ENCODE results near the gene HSPA12A. TPM values are rescaled to one million over a fixed set of nuclear protein-coding genes. Genes with fewer than 3 reads are reported as not detected.

HSPA12A gene
- total and polyA plus RNA-seq, 7 donors = 1.4 to 17.4 (median 12.3) TPM

GRCh38 chr10:116692225-116692624 is 50.1 kb downstream of the HSPA12A start:
- WGBS, 2 donors = 89 to 92% methylated on average over 8 of the region's 8 CpGs

DNA sequence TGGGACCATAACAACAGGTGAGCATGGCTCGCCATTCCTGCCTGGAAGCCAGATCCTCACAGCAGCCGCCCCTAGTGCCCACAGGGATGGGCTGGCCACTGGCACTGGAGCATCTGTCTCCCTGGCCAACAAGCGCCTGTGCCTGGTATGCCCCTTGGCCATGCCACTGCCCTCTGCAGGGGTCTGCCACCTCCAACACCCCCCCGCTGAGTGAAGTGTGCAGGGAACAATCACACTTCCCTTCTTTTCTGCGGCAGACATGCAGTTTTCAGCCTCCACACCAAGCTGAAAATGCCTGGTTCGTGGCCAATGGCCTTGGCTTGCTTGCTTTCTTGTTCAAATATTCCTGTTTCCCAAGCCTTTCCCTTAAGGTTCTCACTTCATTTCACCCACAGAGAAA is 50.7 kb downstream of the HSPA12A start:
- WGBS, 2 donors = 72 to 81% methylated on average over 6 of the region's 6 CpGs
- DNase-seq = peak; percentile 72
- H3K27me3 ChIP-seq = no peaks in the 10 kb centered on the region
- H3K4me3 ChIP-seq = no peak overlapping the region
- H3K27ac ChIP-seq = peak overlapping the region; percentile 1 to 50 (median 48)
- peaks cover 0 to 48% (median 22%) of the 10 kb centered on the region in 4 donors for H3K4me1 ChIP-seq
- TF ChIP-seq POLR2AphosphoS5 (IDR thresholded peaks at IDR 0.05) (no peak), POLR2A (IDR thresholded peaks at IDR 0.05) (no peak), EP300 (IDR thresholded peaks at IDR 0.05) (no peak)
- TF ChIP-seq, protein P1, sequence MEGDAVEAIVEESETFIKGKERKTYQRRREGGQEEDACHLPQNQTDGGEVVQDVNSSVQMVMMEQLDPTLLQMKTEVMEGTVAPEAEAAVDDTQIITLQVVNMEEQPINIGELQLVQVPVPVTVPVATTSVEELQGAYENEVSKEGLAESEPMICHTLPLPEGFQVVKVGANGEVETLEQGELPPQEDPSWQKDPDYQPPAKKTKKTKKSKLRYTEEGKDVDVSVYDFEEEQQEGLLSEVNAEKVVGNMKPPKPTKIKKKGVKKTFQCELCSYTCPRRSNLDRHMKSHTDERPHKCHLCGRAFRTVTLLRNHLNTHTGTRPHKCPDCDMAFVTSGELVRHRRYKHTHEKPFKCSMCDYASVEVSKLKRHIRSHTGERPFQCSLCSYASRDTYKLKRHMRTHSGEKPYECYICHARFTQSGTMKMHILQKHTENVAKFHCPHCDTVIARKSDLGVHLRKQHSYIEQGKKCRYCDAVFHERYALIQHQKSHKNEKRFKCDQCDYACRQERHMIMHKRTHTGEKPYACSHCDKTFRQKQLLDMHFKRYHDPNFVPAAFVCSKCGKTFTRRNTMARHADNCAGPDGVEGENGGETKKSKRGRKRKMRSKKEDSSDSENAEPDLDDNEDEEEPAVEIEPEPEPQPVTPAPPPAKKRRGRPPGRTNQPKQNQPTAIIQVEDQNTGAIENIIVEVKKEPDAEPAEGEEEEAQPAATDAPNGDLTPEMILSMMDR (IDR thresholded peaks at IDR 0.05) = no peak
- peaks cover 0 to 12% (median 0%) of the 10 kb centered on the region in 4 donors for H3K36me3 ChIP-seq
- intact Hi-C loops (cut with DNase I) = loop anchor here (2.0 kb wide), 1 partner anchor 49 kb away; no protein-coding TSS in a partner anchor
- no peaks in the 10 kb centered on the region for H3K9me3 ChIP-seq

More at GRCh38 chr10:116692225-116692624, 50.1 kb downstream of the HSPA12A start:
- Histone ChIP-seq H3K4me3 (no peak overlapping the region), H3K4me1 (peaks cover 0 to 47% (median 22%) of the 10 kb centered on the region in 4 donors), H3K9me3 (no peaks in the 10 kb centered on the region), H3K27ac (peak overlapping the region in 3 of 4 donors; percentile 48 to 50 (median 49)), H3K27me3 (no peaks in the 10 kb centered on the region), H3K36me3 (peaks cover 0 to 12% (median 0%) of the 10 kb centered on the region in 4 donors)
- DNase-seq = peak; percentile 65
- TF ChIP-seq POLR2A (IDR thresholded peaks at IDR 0.05) (no peak), POLR2AphosphoS5 (IDR thresholded peaks at IDR 0.05) (no peak), EP300 (IDR thresholded peaks at IDR 0.05) (no peak)
- TF ChIP-seq, protein P1 (IDR thresholded peaks at IDR 0.05) = no peak
- intact Hi-C loops (cut with DNase I) = loop anchor here (2.0 kb wide), 1 partner anchor 49 kb away; no protein-coding TSS in a partner anchor

DNA sequence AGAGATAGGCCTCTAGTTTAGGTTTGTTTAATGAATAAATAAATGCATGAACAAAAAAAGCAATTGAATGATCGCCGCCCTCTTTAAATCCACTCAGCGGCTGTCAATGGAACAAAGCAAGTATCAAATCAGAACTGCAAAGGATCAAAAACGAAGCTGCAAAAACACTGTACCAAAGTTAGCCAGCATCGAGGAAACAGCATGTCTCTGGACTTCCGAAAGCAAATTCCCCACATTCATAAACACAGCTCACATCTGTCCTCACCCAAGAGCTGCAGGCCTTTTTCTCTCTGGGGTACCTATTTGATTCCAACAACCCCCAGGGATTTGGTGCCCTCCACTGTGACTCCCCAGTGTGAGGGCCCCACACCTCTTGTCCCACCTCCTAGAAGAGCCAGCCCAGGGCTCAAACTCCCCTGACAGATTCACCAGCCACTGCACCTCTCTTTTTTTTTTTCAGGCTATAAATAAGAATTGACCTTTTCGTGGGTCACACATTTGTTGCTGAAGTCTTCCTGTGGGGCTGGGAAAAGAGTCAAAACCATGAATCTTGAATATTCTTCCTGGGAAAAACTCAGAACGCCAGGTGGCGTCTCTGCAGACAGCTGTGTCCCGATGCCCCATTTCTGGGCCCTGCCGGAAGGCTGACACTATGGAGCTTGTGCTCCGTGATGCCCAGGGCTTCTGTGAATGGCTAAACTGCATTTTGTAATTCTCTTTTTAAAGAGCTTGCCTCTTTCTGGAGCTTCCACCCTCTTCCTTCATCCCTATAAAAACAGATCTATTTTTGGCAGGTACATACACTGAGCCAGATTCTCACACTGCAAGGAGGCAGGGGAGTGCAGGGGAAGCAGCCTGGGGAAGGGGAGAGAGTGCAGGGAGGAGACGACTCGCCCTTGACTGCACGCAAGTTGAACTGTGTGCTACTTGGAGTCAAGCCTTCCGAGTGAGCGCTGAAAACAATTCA is 51.7 kb downstream of the HSPA12A start:
- H3K27ac ChIP-seq = peak overlapping the region in 3 of 4 donors; percentile 1 to 50 (median 48)
- DNase-seq = peak; percentile 70
- 65 to 77% methylated on average over 17 of the region's 17 CpGs for WGBS, 2 donors
- intact Hi-C loops (cut with DNase I) = no loop called here
- H3K36me3 ChIP-seq = peaks cover 0 to 12% (median 0%) of the 10 kb centered on the region in 4 donors
- no peak for TF ChIP-seq POLR2A (IDR thresholded peaks at IDR 0.05)
- TF ChIP-seq EP300 (IDR thresholded peaks at IDR 0.05) = no peak
- TF ChIP-seq, protein P1 (IDR thresholded peaks at IDR 0.05) = peak in 1 of 4 experiments; percentile 21
- TF ChIP-seq POLR2AphosphoS5 (IDR thresholded peaks at IDR 0.05) = no peak
- H3K4me1 ChIP-seq = peaks cover 0 to 48% (median 22%) of the 10 kb centered on the region in 4 donors
- H3K9me3 ChIP-seq = no peaks in the 10 kb centered on the region
- no peak overlapping the region for H3K4me3 ChIP-seq
- no peaks in the 10 kb centered on the region for H3K27me3 ChIP-seq

DNA sequence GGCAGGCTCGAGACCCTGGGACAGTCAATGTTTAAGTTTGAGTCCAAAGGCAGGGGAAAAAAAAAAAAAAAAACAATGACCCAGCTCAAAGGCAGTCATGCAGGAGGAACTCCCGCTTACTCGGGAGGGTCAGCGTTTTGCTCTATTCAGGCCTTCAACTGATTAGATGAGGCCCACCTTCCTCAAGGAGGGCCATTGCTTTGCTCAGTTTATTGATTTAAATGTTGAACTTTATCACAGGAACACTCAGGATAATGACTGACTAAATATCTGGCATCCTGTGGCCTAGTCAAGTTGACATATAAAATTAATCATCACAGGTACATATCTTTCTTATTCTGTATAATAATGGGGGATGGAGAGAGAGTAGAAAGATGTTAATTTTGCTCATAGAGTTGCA is 52.6 kb downstream of the HSPA12A start:
- WGBS, 2 donors = 94% methylated on average over 4 of the region's 4 CpGs
- Histone ChIP-seq H3K36me3 (peaks cover 0 to 12% (median 0%) of the 10 kb centered on the region in 4 donors), H3K4me3 (no peak overlapping the region), H3K4me1 (peaks cover 0 to 48% (median 22%) of the 10 kb centered on the region in 4 donors), H3K27me3 (no peaks in the 10 kb centered on the region), H3K9me3 (no peaks in the 10 kb centered on the region), H3K27ac (peak overlapping the region in 1 of 4 donors; percentile 50)
- no peak for TF ChIP-seq POLR2AphosphoS5 (IDR thresholded peaks at IDR 0.05)
- TF ChIP-seq, protein P1 (IDR thresholded peaks at IDR 0.05) = no peak
- no peak for TF ChIP-seq EP300 (IDR thresholded peaks at IDR 0.05)
- no peak for TF ChIP-seq POLR2A (IDR thresholded peaks at IDR 0.05)
- intact Hi-C loops (cut with DNase I) = no loop called here
- DNase-seq = peak; percentile 14

Measured in sigmoid colon (tissue), 7 donors.